Measurements from ENCODE around the gene TCERG1. TPM values are rescaled to one million over a fixed set of nuclear protein-coding genes. Genes with fewer than 3 reads are reported as not detected.

Gene TCERG1
- polyA plus RNA-seq, 1 donor from 2014 or later = 238 TPM

DNA sequence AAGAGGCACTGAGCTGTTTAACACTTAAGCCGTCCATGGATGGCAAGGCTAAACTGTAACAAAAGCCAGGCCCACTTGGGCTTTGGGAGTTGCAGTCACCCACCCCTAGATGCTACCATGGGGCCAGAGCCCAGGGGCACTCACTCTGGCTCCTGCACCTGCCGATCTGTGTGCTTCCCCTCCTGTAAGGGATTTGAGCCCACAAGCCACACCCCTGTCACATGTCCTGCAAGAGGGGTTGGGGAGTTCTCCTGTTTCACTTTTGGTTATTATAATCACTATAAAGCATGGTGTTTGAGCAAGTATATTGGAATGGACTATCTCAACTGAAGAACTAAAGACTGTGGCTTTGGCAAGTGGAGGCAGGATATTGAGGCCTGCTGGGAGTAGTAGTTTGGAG is 82.9 kb downstream of the TCERG1 start:
- Histone ChIP-seq H3K36me3 (ENCODE audit: insufficient read depth, low read length) (no peaks in the 10 kb centered on the region), H3K9me3 (ENCODE audit: low read length) (no peaks in the 10 kb centered on the region), H3K79me2 (replicated peaks; ENCODE audit: insufficient read depth, low read length) (no peaks in the 10 kb centered on the region), H3K27me3 (ENCODE audit: insufficient read depth, low read depth, low read length) (no peaks in the 10 kb centered on the region), H4K20me1 (ENCODE audit: insufficient read depth) (no peaks in the 10 kb centered on the region), H3K9ac (ENCODE audit: low read length) (no peak overlapping the region), H3F3A (ENCODE audit: insufficient read depth, low read length, poor library complexity, severe bottlenecking) (no peaks in the 10 kb centered on the region), H3K27ac (ENCODE audit: low read length) (no peak overlapping the region), H2AFZ (ENCODE audit: low read depth, low read length) (no peak overlapping the region), H3K9me2 (ENCODE audit: insufficient read depth, low read length) (no peaks in the 10 kb centered on the region), H3K4me3 (ENCODE audit: low read length) (no peak overlapping the region), H3K4me2 (ENCODE audit: low read length) (no peak overlapping the region)
- TF ChIP-seq SMC3 (conservative IDR thresholded peaks at IDR 0.05; ENCODE audit: poor library complexity) = no peak
- TF ChIP-seq, protein P1, sequence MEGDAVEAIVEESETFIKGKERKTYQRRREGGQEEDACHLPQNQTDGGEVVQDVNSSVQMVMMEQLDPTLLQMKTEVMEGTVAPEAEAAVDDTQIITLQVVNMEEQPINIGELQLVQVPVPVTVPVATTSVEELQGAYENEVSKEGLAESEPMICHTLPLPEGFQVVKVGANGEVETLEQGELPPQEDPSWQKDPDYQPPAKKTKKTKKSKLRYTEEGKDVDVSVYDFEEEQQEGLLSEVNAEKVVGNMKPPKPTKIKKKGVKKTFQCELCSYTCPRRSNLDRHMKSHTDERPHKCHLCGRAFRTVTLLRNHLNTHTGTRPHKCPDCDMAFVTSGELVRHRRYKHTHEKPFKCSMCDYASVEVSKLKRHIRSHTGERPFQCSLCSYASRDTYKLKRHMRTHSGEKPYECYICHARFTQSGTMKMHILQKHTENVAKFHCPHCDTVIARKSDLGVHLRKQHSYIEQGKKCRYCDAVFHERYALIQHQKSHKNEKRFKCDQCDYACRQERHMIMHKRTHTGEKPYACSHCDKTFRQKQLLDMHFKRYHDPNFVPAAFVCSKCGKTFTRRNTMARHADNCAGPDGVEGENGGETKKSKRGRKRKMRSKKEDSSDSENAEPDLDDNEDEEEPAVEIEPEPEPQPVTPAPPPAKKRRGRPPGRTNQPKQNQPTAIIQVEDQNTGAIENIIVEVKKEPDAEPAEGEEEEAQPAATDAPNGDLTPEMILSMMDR (IDR thresholded peaks at IDR 0.05; ENCODE audit: poor library complexity, severe bottlenecking) = no peak
- TF ChIP-seq EP300 (conservative IDR thresholded peaks at IDR 0.05; ENCODE audit: poor library complexity, severe bottlenecking) = no peak
- TF ChIP-seq EZH2 (IDR thresholded peaks at IDR 0.05; ENCODE audit: borderline replicate concordance, insufficient read depth, low read length, poor library complexity, severe bottlenecking) = no peak
- TF ChIP-seq MXI1 (conservative IDR thresholded peaks at IDR 0.05; ENCODE audit: poor library complexity, severe bottlenecking) = no peak
- TF ChIP-seq RAD21 (conservative IDR thresholded peaks at IDR 0.05) = no peak
- TF ChIP-seq, protein P2, sequence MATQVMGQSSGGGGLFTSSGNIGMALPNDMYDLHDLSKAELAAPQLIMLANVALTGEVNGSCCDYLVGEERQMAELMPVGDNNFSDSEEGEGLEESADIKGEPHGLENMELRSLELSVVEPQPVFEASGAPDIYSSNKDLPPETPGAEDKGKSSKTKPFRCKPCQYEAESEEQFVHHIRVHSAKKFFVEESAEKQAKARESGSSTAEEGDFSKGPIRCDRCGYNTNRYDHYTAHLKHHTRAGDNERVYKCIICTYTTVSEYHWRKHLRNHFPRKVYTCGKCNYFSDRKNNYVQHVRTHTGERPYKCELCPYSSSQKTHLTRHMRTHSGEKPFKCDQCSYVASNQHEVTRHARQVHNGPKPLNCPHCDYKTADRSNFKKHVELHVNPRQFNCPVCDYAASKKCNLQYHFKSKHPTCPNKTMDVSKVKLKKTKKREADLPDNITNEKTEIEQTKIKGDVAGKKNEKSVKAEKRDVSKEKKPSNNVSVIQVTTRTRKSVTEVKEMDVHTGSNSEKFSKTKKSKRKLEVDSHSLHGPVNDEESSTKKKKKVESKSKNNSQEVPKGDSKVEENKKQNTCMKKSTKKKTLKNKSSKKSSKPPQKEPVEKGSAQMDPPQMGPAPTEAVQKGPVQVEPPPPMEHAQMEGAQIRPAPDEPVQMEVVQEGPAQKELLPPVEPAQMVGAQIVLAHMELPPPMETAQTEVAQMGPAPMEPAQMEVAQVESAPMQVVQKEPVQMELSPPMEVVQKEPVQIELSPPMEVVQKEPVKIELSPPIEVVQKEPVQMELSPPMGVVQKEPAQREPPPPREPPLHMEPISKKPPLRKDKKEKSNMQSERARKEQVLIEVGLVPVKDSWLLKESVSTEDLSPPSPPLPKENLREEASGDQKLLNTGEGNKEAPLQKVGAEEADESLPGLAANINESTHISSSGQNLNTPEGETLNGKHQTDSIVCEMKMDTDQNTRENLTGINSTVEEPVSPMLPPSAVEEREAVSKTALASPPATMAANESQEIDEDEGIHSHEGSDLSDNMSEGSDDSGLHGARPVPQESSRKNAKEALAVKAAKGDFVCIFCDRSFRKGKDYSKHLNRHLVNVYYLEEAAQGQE (IDR thresholded peaks at IDR 0.05; ENCODE audit: borderline replicate concordance) = no peak
- no peak for TF ChIP-seq TAF1 (IDR thresholded peaks at IDR 0.05; ENCODE audit: low read depth)
- TF ChIP-seq POLR2AphosphoS5 (IDR thresholded peaks at IDR 0.05) = no peak

DNA sequence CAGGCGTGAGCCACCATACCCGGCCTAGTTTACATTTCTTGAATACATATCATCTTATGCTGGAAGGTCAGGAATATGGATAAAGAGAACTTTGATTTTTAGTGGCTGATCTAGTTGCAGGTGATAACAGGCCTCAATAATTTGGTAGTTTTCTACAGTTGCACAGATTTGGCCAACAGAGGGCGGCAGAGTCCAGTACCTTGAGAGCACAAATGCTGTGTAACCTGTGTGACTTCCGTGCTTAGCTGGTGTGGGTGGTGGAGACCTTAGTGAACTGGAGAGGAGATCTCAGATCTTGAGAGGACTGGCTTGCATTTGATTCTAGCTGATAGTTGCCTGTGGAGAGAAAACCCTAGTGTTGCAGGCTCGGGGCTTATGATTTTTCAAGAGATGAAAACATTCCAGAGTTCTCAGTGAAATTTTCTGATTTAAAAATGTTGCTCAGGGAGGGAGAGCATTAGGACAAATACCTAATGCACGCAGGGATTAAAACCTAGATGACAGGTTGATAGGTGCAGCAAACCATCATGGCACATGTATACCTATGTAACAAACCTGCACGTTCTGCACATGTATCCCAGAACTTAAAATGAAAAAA is 86.2 kb downstream of the TCERG1 start:
- no peaks in the 10 kb centered on the region for H3K36me3 ChIP-seq (ENCODE audit: insufficient read depth, low read length)
- H2AFZ ChIP-seq (ENCODE audit: low read depth, low read length) = no peak overlapping the region

More for the DNA sequence above, 86.2 kb downstream of the TCERG1 start:
- Histone ChIP-seq H3K27ac (ENCODE audit: low read length) (no peak overlapping the region), H3K4me2 (ENCODE audit: low read length) (no peak overlapping the region), H3K9me3 (ENCODE audit: low read length) (no peaks in the 10 kb centered on the region), H3K9me2 (ENCODE audit: insufficient read depth, low read length) (no peaks in the 10 kb centered on the region), H3K27me3 (ENCODE audit: insufficient read depth, low read depth, low read length) (no peaks in the 10 kb centered on the region), H4K20me1 (ENCODE audit: insufficient read depth) (no peaks in the 10 kb centered on the region), H3F3A (ENCODE audit: insufficient read depth, low read length, poor library complexity, severe bottlenecking) (no peaks in the 10 kb centered on the region), H3K79me2 (replicated peaks; ENCODE audit: insufficient read depth, low read length) (no peaks in the 10 kb centered on the region), H3K9ac (ENCODE audit: low read length) (no peak overlapping the region), H3K4me3 (ENCODE audit: low read length) (no peak overlapping the region)
- TF ChIP-seq RAD21 (conservative IDR thresholded peaks at IDR 0.05) = peak; percentile 95
- TF ChIP-seq, protein P1 (IDR thresholded peaks at IDR 0.05; ENCODE audit: poor library complexity, severe bottlenecking) = peak; percentile 95
- no peak for TF ChIP-seq EZH2 (IDR thresholded peaks at IDR 0.05; ENCODE audit: borderline replicate concordance, insufficient read depth, low read length, poor library complexity, severe bottlenecking)
- no peak for TF ChIP-seq TAF1 (IDR thresholded peaks at IDR 0.05; ENCODE audit: low read depth)
- peak; percentile 95 for TF ChIP-seq SMC3 (conservative IDR thresholded peaks at IDR 0.05; ENCODE audit: poor library complexity)
- TF ChIP-seq MXI1 (conservative IDR thresholded peaks at IDR 0.05; ENCODE audit: poor library complexity, severe bottlenecking) = no peak
- TF ChIP-seq, protein P2 (IDR thresholded peaks at IDR 0.05; ENCODE audit: borderline replicate concordance) = no peak
- no peak for TF ChIP-seq POLR2AphosphoS5 (IDR thresholded peaks at IDR 0.05)
- no peak for TF ChIP-seq EP300 (conservative IDR thresholded peaks at IDR 0.05; ENCODE audit: poor library complexity, severe bottlenecking)

Data from neural cell (in vitro differentiated cells).